ENCODE data around the gene RAMACL.

The RAMACL gene

DNA sequence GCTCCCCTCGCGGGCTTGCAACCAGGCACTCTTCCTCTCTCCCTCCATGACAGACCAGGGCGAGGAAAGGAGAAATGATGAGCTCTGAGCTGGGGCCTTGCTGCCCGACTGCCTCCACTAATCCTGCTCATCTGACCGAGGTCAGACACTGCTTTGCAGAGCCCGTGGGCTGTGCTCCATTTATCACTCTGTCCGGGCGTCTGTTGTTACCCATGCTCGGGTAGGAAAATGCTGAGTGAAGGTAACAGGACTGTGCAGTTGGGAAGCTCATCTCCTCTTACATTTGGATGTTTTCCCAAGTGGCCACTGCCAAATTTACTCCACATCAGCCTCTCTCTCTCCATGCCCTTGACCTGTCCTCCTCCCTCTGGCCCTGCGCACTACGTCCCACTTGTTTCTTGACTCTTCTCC, 26.0 kb upstream of the RAMACL start:
- H3K4me1 Mint-ChIP-seq = peaks cover 3 to 5% of the 10 kb centered on the region in 2 donors
- no peak overlapping the region for H3K4me3 Mint-ChIP-seq
- H3K27ac Mint-ChIP-seq = no peak overlapping the region
- DNase-seq (no peak), ATAC-seq (replicated peaks) (no peak)
- peaks cover 1 to 5% of the 10 kb centered on the region in 2 donors for H3K36me3 Mint-ChIP-seq
- H3K27me3 Mint-ChIP-seq = no peaks in the 10 kb centered on the region
- H3K9me3 Mint-ChIP-seq = no peaks in the 10 kb centered on the region

DNA sequence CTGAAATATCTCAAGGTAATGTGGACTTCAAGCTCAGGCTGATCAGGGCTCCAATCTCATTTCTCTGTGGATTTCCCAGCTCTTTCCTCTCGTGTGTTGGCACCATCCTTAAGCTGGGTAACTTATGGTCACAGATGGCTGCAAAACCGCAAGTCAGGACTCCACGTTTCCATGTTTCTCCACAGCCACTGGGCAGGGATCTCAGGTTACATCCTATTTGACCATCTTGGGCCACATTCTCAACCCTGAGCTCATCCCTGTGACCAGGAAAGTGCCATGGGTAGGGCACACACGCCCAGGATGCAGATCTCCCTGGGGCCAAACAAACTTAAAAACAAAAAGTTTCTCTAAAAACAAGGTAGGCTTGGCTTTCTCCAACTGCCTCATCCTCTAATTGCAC, 25.2 kb upstream of the RAMACL start:
- H3K4me1 Mint-ChIP-seq = peaks cover 3 to 5% of the 10 kb centered on the region in 2 donors
- H3K36me3 Mint-ChIP-seq = peaks cover 0 to 4% of the 10 kb centered on the region in 2 donors
- ATAC-seq (replicated peaks) = no peak
- no peak overlapping the region for H3K27ac Mint-ChIP-seq
- no peaks in the 10 kb centered on the region for H3K9me3 Mint-ChIP-seq
- no peak overlapping the region for H3K4me3 Mint-ChIP-seq
- no peak for DNase-seq
- no peaks in the 10 kb centered on the region for H3K27me3 Mint-ChIP-seq

DNA sequence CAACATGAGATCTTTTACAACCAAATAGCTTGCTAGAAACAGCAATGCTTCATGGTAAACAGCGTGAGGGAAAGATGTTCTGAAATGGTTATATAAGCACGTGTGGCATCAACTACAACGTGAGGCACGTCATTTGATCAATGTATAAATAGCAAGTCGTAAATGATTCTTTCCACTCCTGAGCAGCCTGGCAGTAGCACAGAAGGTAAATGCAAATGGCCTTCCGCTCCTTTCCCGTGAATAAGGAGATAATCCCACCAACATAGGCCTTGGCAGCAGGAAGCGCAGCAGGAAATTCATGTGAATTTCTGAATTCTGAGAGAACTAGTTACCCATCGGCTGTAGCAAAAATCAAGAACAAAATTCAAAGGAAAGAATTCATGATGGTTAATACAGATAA, 23.6 kb upstream of the RAMACL start:
- no peak overlapping the region for H3K27ac Mint-ChIP-seq
- H3K4me3 Mint-ChIP-seq = no peak overlapping the region
- peaks cover 0 to 3% of the 10 kb centered on the region in 2 donors for H3K36me3 Mint-ChIP-seq
- no peaks in the 10 kb centered on the region for H3K9me3 Mint-ChIP-seq
- peaks cover 2% of the 10 kb centered on the region in 2 donors for H3K4me1 Mint-ChIP-seq
- no peak for DNase-seq
- ATAC-seq (replicated peaks) = no peak
- H3K27me3 Mint-ChIP-seq = no peaks in the 10 kb centered on the region

DNA sequence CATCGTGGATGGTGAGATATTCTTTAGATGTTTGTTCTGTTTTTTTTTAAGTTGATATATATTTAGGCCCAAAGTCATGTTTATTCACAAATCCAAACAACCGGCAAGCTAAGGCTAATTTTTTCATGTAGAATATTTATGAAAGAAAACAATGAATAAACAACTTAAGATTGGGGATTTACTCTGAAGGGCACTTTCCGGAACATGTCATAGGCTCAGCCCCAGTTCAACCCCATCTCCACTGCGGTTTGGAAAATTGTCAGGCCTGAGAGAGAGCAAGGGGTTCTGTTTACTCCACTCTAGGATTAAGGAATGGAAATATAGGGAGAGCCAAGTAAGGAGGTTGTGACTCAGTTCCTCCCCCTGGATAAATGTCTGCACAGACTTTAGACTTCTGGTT, 22.3 kb upstream of the RAMACL start:
- H3K27me3 Mint-ChIP-seq = no peaks in the 10 kb centered on the region
- no peak for DNase-seq
- peaks cover under 1 to 2% of the 10 kb centered on the region in 2 donors for H3K36me3 Mint-ChIP-seq
- no peak for ATAC-seq (replicated peaks)
- no peaks in the 10 kb centered on the region for H3K4me1 Mint-ChIP-seq
- no peak overlapping the region for H3K27ac Mint-ChIP-seq
- no peak overlapping the region for H3K4me3 Mint-ChIP-seq
- H3K9me3 Mint-ChIP-seq = no peaks in the 10 kb centered on the region

DNA sequence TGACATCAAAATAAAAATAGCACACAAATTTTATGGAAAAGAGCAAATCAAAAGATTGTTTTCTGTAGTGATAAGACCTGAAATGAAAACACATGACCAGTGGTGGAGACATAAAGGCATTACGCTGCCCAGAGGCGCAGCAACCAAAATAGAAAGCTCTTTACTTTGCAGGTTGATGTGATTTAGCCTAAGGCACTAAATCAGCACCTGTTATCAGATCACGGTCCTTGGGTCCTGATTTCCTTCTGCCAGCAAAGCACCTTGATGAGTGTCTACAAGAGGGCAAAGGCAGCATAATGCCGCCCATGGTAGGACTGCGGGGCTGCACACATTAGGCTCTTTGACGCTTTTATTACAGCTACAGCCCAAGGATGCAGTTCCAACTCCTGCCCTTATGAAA, 19.3 kb upstream of the RAMACL start:
- Mint-ChIP-seq H3K27ac (no peak overlapping the region), H3K36me3 (peaks cover 2 to 15% of the 10 kb centered on the region in 2 donors), H3K9me3 (peaks cover 0 to 5% of the 10 kb centered on the region in 2 donors), H3K4me3 (no peak overlapping the region), H3K4me1 (no peaks in the 10 kb centered on the region), H3K27me3 (no peaks in the 10 kb centered on the region)
- no peak for DNase-seq
- no peak for ATAC-seq (replicated peaks)

DNA sequence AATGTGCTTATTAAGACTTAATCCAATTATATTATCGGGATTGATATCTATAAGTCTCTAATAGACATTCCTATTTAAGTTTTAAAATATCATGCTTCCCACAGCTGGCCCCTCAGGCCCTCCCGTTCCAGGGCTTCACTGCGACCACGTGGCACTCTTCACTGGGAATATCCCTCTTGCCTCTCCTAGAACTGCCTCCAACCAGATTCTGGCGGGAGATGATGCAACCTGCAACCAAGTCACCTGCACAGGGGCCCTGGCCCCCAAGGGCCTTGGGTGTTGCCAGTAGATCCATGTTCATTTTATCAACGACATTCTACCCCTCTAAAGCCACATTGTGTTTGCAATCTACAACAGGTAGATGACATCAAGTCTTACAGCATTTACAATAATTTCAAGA, 18.4 kb upstream of the RAMACL start:
- no peaks in the 10 kb centered on the region for H3K4me1 Mint-ChIP-seq
- ATAC-seq (replicated peaks) (no peak), DNase-seq (no peak)
- peaks cover 0 to 5% of the 10 kb centered on the region in 2 donors for H3K9me3 Mint-ChIP-seq
- no peaks in the 10 kb centered on the region for H3K27me3 Mint-ChIP-seq
- H3K27ac Mint-ChIP-seq = no peak overlapping the region
- no peak overlapping the region for H3K4me3 Mint-ChIP-seq
- H3K36me3 Mint-ChIP-seq = peaks cover 1 to 15% of the 10 kb centered on the region in 2 donors

DNA sequence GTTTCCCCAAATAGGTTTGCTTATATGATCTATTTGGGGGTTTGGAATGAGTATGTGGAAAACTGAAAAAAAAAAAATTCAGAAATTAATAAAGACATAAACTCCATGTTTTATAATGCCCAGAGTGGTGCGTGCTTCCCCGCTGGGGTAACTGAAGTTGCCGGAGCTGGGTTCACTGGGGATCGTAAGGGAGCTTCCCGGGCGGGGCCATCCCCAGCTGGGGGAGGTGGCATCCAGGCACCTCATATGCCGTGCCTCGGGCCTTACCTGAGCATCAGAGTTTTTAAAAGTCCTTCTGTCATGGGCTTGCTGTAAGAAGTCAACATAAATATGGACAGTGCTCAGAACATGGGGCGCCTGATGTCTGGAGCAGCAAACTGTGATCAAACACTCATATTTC, 17.9 kb upstream of the RAMACL start:
- no peak overlapping the region for H3K27ac Mint-ChIP-seq
- ATAC-seq (replicated peaks) = no peak
- peaks cover 0 to 5% of the 10 kb centered on the region in 2 donors for H3K9me3 Mint-ChIP-seq
- H3K27me3 Mint-ChIP-seq = no peaks in the 10 kb centered on the region
- H3K4me3 Mint-ChIP-seq = no peak overlapping the region
- H3K4me1 Mint-ChIP-seq = no peaks in the 10 kb centered on the region
- DNase-seq = no peak
- H3K36me3 Mint-ChIP-seq = peaks cover 2 to 16% of the 10 kb centered on the region in 2 donors

DNA sequence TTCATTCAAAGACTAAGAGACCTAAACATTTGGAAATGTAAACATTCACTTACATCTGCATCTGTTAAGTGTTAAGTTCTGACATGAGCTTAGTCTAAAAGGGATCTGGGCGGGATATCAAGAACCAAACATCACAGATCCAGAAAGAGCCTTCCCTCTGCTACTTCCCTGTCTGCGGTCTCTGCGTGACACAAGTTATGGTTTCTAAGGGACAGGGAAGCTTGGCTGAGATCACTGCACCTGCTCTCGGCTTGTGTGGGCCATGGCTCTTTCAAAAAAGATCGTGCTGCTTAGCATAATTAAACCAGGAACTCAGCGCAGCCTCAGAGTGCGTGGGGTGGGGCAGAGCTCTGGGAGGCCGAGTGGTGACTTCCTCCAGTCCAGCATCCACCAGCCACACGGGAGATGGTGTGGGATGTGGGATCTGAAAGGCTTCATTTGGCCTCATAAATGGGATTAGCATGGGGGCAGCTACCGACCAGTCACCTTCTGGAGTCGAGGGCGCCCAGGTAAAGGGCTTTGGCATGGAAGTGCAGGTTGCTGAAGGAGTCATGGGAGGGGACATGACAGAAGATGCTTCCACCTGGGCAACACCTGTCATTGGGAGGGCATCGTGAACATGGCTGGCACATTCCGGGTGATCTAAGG, 16.7 kb upstream of the RAMACL start:
- ATAC-seq (replicated peaks) (no peak), DNase-seq (no peak)
- no peak overlapping the region for H3K27ac Mint-ChIP-seq
- H3K27me3 Mint-ChIP-seq = peaks cover 0 to 4% of the 10 kb centered on the region in 2 donors
- peaks cover 0 to 5% of the 10 kb centered on the region in 2 donors for H3K9me3 Mint-ChIP-seq
- H3K4me3 Mint-ChIP-seq = no peak overlapping the region
- H3K4me1 Mint-ChIP-seq = no peaks in the 10 kb centered on the region
- H3K36me3 Mint-ChIP-seq = peaks cover 4 to 27% of the 10 kb centered on the region in 2 donors

DNA sequence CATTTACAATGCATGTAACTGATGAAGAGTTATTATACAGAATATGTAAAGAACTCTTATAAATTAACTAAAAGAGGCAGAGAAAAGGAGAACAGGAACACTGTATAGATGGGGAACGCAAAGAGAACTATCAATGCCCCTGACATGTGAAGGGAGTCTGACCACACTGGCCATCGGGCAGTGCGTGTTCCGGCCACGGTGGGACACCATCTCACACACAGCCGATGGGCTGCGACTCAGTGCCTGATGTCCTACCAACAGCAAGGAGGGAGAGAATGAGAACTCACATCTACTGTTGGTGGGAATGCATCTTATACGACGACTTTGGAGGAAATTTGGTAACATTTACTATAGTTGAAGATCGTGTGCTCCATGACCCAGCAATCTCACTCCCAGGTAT, 15.5 kb upstream of the RAMACL start:
- no peak overlapping the region for H3K4me3 Mint-ChIP-seq
- no peak for ATAC-seq (replicated peaks)
- no peak overlapping the region for H3K27ac Mint-ChIP-seq
- H3K36me3 Mint-ChIP-seq = peaks cover 10 to 33% of the 10 kb centered on the region in 2 donors
- H3K27me3 Mint-ChIP-seq = peaks cover 0 to 9% of the 10 kb centered on the region in 2 donors
- peaks cover 0 to 10% of the 10 kb centered on the region in 2 donors for H3K9me3 Mint-ChIP-seq
- no peak for DNase-seq
- peaks cover 4% of the 10 kb centered on the region in 2 donors for H3K4me1 Mint-ChIP-seq

DNA sequence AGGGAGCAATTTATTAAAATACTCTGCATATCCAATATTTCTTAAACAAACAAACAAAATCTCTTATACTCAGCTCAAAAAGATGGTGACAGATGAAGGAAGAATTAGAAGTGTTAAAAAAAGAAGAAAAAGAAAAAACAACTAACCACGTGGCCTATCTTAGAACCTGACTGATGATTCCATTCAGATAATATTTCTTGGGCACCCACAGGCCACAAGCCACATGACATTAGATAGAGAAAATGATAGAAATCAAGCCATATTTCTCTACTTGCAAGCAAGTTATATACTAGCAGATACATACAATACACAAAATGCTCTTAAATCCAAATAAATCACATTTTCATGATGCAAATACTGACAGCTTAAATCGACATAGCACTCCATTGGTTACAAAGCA, 14.5 kb upstream of the RAMACL start:
- no peak overlapping the region for H3K27ac Mint-ChIP-seq
- peaks cover 8% of the 10 kb centered on the region in 2 donors for H3K4me1 Mint-ChIP-seq
- H3K27me3 Mint-ChIP-seq = peaks cover 0 to 12% of the 10 kb centered on the region in 2 donors
- no peak overlapping the region for H3K4me3 Mint-ChIP-seq
- peaks cover 13 to 39% of the 10 kb centered on the region in 2 donors for H3K36me3 Mint-ChIP-seq
- no peak for DNase-seq
- no peak for ATAC-seq (replicated peaks)
- H3K9me3 Mint-ChIP-seq = peaks cover 0 to 12% of the 10 kb centered on the region in 2 donors

DNA sequence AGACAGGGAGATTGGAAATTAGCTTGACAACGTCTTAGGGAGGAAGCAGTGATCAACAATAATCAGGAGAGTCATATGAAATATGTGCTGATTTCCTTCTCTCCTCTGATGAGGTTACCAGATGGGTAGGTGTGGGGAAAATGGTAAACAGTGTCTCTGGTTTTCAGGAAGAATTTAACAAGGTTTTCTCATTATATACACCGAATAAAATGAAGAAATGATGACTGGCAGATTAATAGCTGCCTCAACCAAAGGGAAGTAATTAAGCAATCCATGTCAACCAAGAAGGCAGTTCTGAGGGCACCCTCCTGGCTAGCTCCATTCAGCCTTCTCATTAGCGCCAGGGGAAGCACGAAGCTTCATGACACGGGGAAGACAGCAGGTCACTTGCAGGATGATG, 12.7 kb upstream of the RAMACL start:
- Mint-ChIP-seq H3K4me3 (no peak overlapping the region), H3K27me3 (peaks cover 0 to 12% of the 10 kb centered on the region in 2 donors), H3K9me3 (peaks cover 0 to 12% of the 10 kb centered on the region in 2 donors), H3K4me1 (peaks cover 8% of the 10 kb centered on the region in 2 donors), H3K36me3 (peaks cover 14 to 40% of the 10 kb centered on the region in 2 donors), H3K27ac (no peak overlapping the region)
- DNase-seq = no peak
- ATAC-seq (replicated peaks) = no peak

DNA sequence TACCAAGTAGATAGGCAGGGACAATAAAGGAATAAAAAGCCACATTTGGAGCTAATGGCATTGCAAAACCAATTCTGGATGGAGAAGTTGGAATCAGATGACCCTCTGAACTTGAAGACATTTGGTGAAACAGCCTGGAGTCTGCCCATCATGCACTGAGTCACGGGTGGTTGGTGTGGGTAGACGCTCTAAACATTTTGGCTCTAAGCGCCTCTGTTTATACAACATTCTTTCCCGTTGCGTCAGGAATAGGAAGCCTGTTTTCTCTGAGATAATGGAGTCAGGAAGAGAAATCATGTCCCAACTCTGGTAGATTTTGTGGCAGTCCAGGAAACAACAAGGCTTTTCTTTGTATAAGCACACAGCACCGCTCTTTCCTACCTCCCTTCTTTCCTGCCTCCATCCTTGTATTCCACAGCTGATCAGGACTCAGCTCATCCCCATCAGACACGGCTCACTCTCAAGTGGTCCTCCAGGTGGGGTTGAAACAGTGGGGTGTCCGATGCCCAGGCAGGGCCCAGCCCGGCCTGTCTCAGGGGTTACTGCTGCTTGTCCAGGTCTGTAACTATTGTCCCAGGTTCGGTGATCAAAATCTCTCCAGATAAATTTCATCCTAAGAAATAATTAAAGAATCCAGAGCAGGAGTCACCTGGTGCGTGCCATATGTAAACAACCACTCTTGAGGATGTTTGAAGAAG, 12.1 kb upstream of the RAMACL start:
- Mint-ChIP-seq H3K27me3 (peaks cover 0 to 12% of the 10 kb centered on the region in 2 donors), H3K4me1 (peaks cover 8% of the 10 kb centered on the region in 2 donors), H3K27ac (no peak overlapping the region), H3K4me3 (no peak overlapping the region), H3K9me3 (peaks cover 0 to 12% of the 10 kb centered on the region in 2 donors), H3K36me3 (peaks cover 14 to 38% of the 10 kb centered on the region in 2 donors)
- no peak for DNase-seq
- ATAC-seq (replicated peaks) = no peak

DNA sequence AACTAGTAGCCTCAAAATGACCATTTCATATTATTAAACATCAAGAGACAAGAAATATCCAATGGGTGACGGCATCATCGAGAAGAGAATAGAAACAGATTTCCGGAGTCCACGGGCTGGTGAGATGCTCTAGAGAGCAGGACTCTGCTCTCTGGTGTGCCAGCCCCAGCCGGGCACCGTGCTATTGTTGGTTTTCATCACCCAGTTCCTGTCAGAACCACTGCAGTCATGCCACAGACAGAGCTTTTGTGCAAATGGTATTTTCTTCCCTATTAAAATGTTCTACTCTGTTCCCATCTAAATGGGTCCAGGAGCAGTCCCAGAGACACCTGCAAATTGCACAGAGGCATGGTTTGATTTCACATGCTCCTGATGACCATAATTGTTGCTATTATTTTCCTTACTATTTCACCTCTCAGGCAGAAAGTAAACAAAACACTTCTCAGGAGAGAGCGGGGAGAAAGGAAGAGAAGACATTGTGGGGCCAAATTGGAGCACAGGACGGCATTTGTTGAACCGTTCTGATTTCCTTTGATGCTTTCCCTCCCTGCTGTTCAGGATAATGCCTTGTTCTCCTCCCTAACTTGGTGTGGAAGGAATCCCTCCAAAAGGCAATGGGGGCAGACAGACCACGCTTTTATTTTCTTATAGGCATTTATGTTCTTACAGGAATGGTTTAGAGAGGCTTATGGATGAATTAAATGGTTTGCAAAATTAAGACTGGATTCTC, 11.4 kb upstream of the RAMACL start:
- peaks cover 14 to 32% of the 10 kb centered on the region in 2 donors for H3K36me3 Mint-ChIP-seq
- peaks cover 0 to 12% of the 10 kb centered on the region in 2 donors for H3K9me3 Mint-ChIP-seq

DNA sequence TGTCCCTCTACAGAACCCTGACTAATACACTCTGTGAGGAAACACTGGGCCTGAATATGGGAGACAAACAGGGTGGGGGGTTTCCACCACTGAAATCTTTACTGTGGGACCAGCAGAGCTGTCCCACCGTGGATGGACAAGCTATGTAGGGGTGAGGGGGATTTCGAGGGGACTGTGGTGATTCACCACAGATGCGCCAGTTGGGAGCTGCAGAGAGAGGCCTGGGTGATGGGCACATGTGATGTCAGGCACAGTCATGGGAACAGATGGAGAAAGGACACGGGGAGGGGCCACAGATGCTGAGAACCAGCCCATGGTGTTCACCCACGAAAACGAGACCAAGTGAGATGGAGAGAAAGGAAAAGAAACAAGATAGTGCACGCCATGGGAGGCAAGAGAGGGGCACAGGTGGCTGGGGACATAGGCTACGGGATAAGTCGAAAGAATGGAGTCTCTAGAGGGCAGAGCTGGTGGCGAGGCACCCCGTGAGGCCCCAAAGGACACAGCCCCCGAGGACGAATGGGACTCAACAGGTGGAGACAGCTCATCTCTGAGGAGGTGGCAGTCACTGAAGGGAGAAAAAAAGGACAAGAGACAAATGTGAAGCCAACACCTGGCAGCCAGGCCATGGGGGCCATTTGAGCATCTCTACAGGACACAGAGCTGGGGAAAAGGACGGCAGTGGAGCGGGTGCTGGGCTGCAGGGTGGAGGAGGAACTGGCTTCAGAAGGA, 10.5 kb upstream of the RAMACL start:
- peaks cover 0 to 7% of the 10 kb centered on the region in 2 donors for H3K9me3 Mint-ChIP-seq
- H3K4me1 Mint-ChIP-seq = peaks cover 8 to 17% of the 10 kb centered on the region in 2 donors
- H3K27ac Mint-ChIP-seq = peak overlapping the region; percentile 21
- no peak for ATAC-seq (replicated peaks)
- H3K4me3 Mint-ChIP-seq = no peak overlapping the region
- H3K27me3 Mint-ChIP-seq = peaks cover 0 to 12% of the 10 kb centered on the region in 2 donors
- peaks cover 14 to 26% of the 10 kb centered on the region in 2 donors for H3K36me3 Mint-ChIP-seq
- no peak for DNase-seq

More for the DNA sequence above, 11.4 kb upstream of the RAMACL start:
- ATAC-seq (replicated peaks) (no peak), DNase-seq (no peak)
- Mint-ChIP-seq H3K27ac (no peak overlapping the region), H3K4me3 (no peak overlapping the region), H3K4me1 (peaks cover 8 to 10% of the 10 kb centered on the region in 2 donors), H3K27me3 (peaks cover 0 to 12% of the 10 kb centered on the region in 2 donors)
